DMS153 treated with DMSO at 0.1 percent for 48 hours (cell line): ENCODE data around the gene RPL28.
A peak's percentile ranks its signal among the peaks of the same experiment; 100 is the strongest.
"Not testable (repeated sequence)": the region's sequence is repeated elsewhere in the genome, so short reads cannot be mapped to it uniquely, and the experiment has no call there.

Experiments used
- DNase-seq: peaks from one replicate; lab custom pipeline; 2025; ENCODE audit not compliant: unreplicated experiment; lab: John Stamatoyannopoulos, UW

Gene RPL28

GRCh38 chr19:55421281-55421680 is 35.5 kb downstream of the RPL28 start:
- DNase-seq, result not testable (repeated sequence)

- DNase-seq, result no peak
Measured at GRCh38 chr19:55423225-55424005, 37.7 kb downstream of the RPL28 start.

- DNase-seq, result no peak
Measured at GRCh38 chr19:55424518-55424917, 38.8 kb downstream of the RPL28 start.

- DNase-seq, result no peak
Measured at GRCh38 chr19:55426042-55426441, 40.3 kb downstream of the RPL28 start.

- DNase-seq, result no peak
Measured at GRCh38 chr19:55431183-55431582, 45.5 kb downstream of the RPL28 start.

- DNase-seq, result no peak
Measured at GRCh38 chr19:55432241-55432959, 46.7 kb downstream of the RPL28 start.

GRCh38 chr19:55433292-55433691 is 47.6 kb downstream of the RPL28 start:
- DNase-seq, result no peak

- no peak for DNase-seq
Measured at GRCh38 chr19:55434356-55434919, 48.7 kb downstream of the RPL28 start.

- DNase-seq, result no peak
Measured at GRCh38 chr19:55435020-55435419, 49.3 kb downstream of the RPL28 start.

- no peak for DNase-seq
Measured at GRCh38 chr19:55436847-55437246, 51.1 kb downstream of the RPL28 start.

GRCh38 chr19:55437410-55437809 is 51.7 kb downstream of the RPL28 start:
- no peak for DNase-seq

GRCh38 chr19:55439052-55439451 is 53.3 kb downstream of the RPL28 start:
- no peak for DNase-seq

- peak; percentile 16 for DNase-seq
Measured at GRCh38 chr19:55440411-55441105, 54.8 kb downstream of the RPL28 start.

- no peak for DNase-seq
Measured at GRCh38 chr19:55441319-55441691, 55.6 kb downstream of the RPL28 start.

GRCh38 chr19:55441692-55442321 is 56.1 kb downstream of the RPL28 start:
- DNase-seq, result peak; percentile 34

GRCh38 chr19:55442372-55442961 is 56.7 kb downstream of the RPL28 start:
- DNase-seq, result peak; percentile 23

- no peak for DNase-seq
Measured at GRCh38 chr19:55443045-55443823, 57.5 kb downstream of the RPL28 start, which contains the start of gene SHISA7. Gene SHISA7 (minus strand): TSS chr19:55443300. CDS start chr19:55442863, 437 bp downstream.

GRCh38 chr19:55443824-55444480 is 58.2 kb downstream of the RPL28 start:
- DNase-seq, result no peak

GRCh38 chr19:55444646-55445045 is 58.9 kb downstream of the RPL28 start:
- no peak for DNase-seq
